Posterior vena cava (tissue), 2 donors: ENCODE data around the gene MARCHF2. TPM values are rescaled to one million over a fixed set of nuclear protein-coding genes. Genes with fewer than 3 reads are reported as not detected.

Experiments
- DNase-seq: peaks from one replicate; pipeline ENCODE4 v3.0.0-alpha.2; 2020; ENCODE audit warnings: low spot score
- intact Hi-C, 2 donors: fragments of 100-400 bp; cut with DNase I; formaldehyde crosslinking; loops; one replicate each; pipeline versions ENCODE4 v1.14.1 to v1.14.2; 2022 to 2023
- microRNA-seq, 2 donors: library from miRNA; unstranded; fragments of <30 nt; microRNA quantifications; one replicate each; pipeline ENCODE4 v1.2.0, GENCODE V29; 2020 to 2021; ENCODE audit warnings: borderline microRNAs expressed in 2 of 2
- total RNA-seq, 2 donors: library from RNA; stranded (reverse); fragmentation: NEBNext Ultra II Directional; extraction: Animal tissue kit (Norgen Biotek cat#: 25700); gene quantifications; one replicate each; pipeline ENCODE4 v1.2.1, GENCODE V29; 2021
- donor health status: DM: yes; HTN: yes; CAD: no.
- donor health status: DM: yes; HTN: yes; CAD: no.

MARCHF2 gene
- total RNA-seq, 2 donors from 2014 or later, result 50.3 to 57.6 TPM

- DNase-seq, result no peak
- intact Hi-C loops, result no loop called here
Measured at GRCh38 chr19:8486661-8487136, 73.6 kb downstream of the MARCHF2 start.

DNA sequence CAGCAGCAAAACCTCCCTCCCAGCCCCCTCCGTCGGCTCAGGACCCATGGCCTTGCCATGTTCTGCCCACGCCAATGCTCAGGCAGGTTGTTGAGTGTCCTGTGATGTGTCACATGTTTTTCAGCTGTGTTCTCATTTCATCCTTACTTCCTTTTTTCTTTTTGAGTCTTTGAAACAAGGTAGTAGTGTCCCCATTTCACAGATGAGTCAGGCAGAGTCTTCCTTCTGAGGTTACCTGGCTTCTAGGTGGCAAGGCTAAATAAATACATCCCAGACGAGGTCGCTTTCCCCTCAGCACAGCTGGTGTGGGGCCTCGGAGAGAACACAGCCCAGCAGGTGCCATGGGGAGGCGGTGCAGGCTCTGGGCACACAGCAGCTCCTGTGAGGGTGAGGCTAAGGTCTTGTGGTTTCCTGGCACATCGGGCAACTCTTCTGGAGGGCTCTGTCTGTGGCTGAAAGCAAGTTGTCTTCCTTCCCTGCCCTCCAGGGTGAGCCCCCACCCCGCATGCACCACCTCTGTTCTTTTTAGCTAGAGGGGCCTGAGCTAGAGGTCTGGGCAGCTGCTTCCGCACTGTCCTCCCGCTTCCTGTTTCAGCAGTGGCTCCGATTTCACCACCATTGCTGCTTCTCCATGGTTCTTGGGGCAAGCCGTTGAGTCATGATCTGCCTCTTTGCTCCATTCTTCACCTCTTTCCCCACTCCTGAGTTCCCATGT is 74.2 kb downstream of the MARCHF2 start:
- DNase-seq, result no peak
- intact Hi-C loops, result no loop called here

- intact Hi-C loops, result no loop called here
- no peak for DNase-seq
Measured at GRCh38 chr19:8488365-8488764, 75.3 kb downstream of the MARCHF2 start.

Small RNA genes lying within 50 kb of the gene (microRNA-seq; reads per million reads assigned to microRNA genes)
- gene MIR4999, result 6.8 to 9.7 reads per million in 2 donors

Other genes starting within 250 kb of the MARCHF2 start
- 10 to 100 TPM; 23.2 to 28.8 TPM for gene CERS4, start 203.9 kb upstream of the MARCHF2 start, total RNA-seq
- gene CD320, start 104.9 kb upstream of the MARCHF2 start, total RNA-seq, result 10 to 100 TPM; 29.2 to 31.6 TPM
- 10 to 100 TPM; 29.8 to 31.2 TPM for gene NDUFA7, start 91.9 kb upstream of the MARCHF2 start, total RNA-seq
- gene RPS28, start 91.8 kb upstream of the MARCHF2 start, total RNA-seq, result 100 to 1,000 TPM; 798 to 911 TPM
- gene KANK3, start 70.0 kb upstream of the MARCHF2 start, total RNA-seq, result 10 to 100 TPM; 11.0 to 22.5 TPM
- gene ANGPTL4, start 49.1 kb upstream of the MARCHF2 start, total RNA-seq, result 10 to 100 TPM; 10.4 to 95.3 TPM
- 10 to 100 TPM; 83.1 to 86.9 TPM for gene RAB11B, start 22.9 kb upstream of the MARCHF2 start, total RNA-seq
- gene HNRNPM, start 31.7 kb downstream of the MARCHF2 start, total RNA-seq, result 100 to 1,000 TPM; 118 to 119 TPM
- gene PRAM1, start 89.3 kb downstream of the MARCHF2 start, total RNA-seq, result 1 to 10 TPM; 1.5 to 2.6 TPM
- 10 to 100 TPM; 15.9 to 16.0 TPM for gene ZNF414, start 100.9 kb downstream of the MARCHF2 start, total RNA-seq
- 10 to 100 TPM; 19.1 to 37.3 TPM for gene MYO1F, start 164.1 kb downstream of the MARCHF2 start, total RNA-seq
- gene ADAMTS10, start 197.4 kb downstream of the MARCHF2 start, total RNA-seq, result 10 to 100 TPM; 27.2 to 43.3 TPM
- not detected for gene NFILZ, start 217.3 kb downstream of the MARCHF2 start, total RNA-seq